Esophagus mucosa (tissue), 1 donor: ENCODE results near the gene ATF6B. TPM values are rescaled to one million over a fixed set of nuclear protein-coding genes. Genes with fewer than 3 reads are reported as not detected.

Source experiments
- ATAC-seq: fragments of 200-7000 bp; cut with Tn5 transposase; one replicate; pipeline ENCODE4 v1.9.1; 2020
- total RNA-seq: library from RNA; stranded (reverse); gene quantifications from one replicate; pipeline ENCODE4 v1.2.4, GENCODE V29; 2023
- donor health status: DM: yes; HTN: yes; CAD: no.

Gene ATF6B
- 76.0 TPM for total RNA-seq

- ATAC-seq = peak; percentile 92
These were observed at the start of gene ATF6B for GRCh38 chr6:32127717-32128592. Gene ATF6B, minus strand, starts transcription at chr6:32128246. Its CDS starts 39 bp downstream, at chr6:32128207.

DNA sequence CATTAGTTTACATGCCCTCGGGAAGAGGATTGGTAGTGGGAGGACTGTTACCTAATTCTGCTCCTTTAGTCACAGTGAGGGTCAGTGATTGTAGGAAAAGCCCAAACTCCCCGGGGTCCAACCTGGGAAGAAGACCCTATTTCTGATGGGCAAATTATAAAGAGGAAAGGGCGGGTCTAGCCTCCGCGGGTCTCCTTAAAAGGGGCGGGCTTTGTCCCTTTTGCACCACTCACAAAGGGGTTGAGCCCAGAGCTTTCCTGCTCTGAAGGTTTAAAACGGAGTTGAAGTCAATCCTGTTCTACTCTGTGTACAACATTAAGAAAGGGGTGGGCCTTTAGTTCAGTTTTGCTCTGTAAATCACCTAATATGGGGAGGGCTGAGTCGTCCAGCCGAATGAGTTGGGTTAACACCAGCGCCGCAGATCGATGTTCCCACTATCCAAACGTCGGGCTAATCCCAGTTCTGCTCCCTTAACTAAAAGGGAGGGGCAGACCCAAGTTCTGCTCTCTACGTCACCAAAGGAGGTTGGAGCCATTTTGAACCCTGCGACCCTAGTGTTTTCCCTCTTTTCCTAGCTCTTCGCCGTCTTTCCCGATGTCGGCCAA lies 49.2 kb upstream of the ATF6B start:
- ATAC-seq = no peak

- ATAC-seq = no peak
These were observed 48.6 kb upstream of the ATF6B start for GRCh38 chr6:32176476-32177182.

- peak; percentile 56 for ATAC-seq
These were observed 47.8 kb upstream of the ATF6B start, which contains the start of gene AGPAT1 for GRCh38 chr6:32175711-32176475. Gene AGPAT1, minus strand, starts transcription at chr6:32176084. Its CDS starts 4,588 bp downstream, at chr6:32171496.

DNA sequence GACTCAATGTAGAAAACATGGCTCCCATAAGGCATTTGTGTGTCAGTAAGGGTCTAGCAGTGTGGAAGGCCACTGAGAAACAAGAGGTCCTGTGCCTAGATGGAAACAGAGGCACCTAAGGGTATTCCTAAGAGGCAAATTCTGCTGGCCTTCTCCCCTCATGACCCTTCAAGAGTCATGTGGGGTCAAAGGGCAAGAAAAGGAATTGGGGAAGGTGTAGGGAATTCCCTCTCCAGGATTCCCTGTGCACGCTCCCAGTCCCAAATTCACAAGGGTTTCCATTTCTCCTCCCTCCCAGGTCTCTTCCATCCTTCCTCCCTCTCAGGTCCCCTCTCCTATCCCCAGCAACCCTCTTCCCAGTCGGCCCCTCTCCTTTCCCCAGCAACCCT lies 47.3 kb upstream of the ATF6B start:
- no peak for ATAC-seq

GRCh38 chr6:32174416-32174815 lies 46.4 kb upstream of the ATF6B start:
- ATAC-seq = no peak

DNA sequence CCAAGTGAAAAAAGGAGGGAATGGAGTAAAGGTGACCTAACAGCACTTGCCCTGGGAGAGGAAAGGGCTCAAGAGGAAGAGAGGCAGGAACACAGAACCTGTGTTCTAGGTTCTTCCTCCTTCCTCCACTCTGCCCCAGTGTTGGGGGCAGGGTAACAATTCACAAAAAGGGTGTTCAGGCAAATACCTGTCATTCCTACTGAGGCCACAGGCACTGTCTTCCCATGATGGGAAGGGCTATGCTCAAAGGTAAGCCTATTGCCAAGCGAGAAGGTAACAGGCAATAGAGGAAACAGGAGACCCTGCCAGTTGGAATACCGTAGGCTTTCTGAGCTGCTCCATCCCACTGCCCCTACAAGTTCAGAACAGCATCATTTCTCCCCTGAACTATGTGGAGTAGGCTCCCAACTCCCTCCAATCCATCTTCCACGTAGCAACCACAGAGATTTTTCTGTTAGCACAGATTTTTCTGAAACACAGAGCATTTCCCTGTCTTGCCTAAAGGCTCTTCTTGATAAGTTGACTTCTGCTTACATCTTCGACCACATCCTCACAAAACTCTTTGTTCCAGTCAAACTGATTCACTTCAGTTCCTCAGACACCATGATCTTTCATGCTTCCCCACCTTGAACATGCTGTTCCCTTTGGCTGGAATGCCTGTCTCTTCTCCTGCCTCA lies 45.1 kb upstream of the ATF6B start:
- no peak for ATAC-seq

DNA sequence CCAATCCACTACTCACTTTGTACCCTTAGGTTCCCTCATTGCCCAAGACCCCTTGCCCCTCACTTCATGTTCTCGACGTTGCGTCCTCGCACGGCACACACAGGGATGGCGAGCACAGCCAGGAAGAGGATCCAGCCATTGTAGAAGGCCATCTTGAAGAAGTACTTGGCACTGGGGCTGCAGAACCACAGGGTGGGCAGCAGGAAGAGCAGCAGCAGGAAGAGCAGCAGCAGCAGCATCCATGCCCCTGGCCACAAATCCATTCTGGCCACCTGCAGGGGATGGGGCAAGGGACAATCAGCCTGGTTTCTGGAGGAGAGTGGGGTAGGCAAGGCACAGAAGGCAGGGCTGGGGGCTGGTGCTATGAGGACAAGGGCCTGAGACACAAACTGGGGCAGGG lies 43.2 kb upstream of the ATF6B start:
- ATAC-seq = no peak

GRCh38 chr6:32170294-32170693 lies 42.2 kb upstream of the ATF6B start:
- ATAC-seq = no peak

DNA sequence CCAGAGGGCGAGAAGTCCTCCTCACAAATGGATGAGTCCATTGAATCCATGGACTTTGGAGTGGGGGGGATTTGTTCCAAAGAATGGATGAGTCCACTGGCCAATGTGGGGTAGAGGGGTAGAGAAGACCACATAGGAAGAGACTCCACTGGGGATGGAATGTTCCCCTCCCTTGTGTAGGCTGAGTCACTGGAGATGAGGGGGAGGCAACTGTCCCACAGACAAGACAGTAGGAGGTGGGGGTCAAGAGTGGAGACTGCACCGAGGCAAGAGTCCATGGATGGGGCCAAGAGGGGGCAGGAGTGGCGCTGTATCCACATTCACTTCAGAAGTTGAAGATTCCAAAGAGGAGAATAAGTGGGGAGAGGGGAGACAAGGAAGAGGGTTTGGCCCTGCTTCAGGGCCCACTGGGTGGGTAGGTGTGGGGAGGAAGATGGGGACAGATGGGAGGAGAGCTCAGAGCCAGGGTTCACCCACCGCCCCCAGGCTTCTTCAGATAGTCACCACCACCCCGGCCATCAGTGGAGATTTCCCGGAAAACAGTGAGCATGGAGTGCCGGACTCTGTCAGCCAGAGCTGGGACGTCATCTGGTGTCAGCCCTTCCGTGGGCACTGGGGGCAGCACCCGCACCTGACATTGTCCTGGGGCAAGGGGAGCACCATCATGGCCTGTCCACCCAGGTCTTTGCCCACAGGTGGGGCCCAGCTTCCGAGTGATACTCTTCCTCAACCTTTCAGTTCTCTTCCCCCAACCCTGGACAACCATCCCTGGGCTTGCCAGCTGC lies 41.0 kb upstream of the ATF6B start:
- ATAC-seq = no peak

DNA sequence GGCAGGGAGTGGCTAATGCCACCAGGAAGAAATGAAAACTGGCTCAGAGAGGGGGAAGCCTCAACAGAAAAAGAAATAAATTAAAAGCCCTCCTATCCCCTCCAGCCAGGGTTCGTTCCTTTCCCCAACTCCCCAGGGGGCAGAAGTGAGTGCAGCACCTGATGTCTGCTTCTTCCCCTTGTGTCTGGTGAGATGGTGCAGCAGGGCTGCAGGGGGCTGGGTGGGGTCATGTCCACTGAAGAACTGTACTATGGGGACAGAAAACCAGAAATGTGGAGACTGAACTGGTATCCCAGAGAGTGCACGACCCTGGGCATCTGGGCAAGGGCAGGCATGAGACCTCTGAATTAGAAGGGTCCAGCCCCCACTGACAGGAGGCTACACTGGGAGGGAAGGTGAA lies 40.3 kb upstream of the ATF6B start:
- ATAC-seq = no peak

DNA sequence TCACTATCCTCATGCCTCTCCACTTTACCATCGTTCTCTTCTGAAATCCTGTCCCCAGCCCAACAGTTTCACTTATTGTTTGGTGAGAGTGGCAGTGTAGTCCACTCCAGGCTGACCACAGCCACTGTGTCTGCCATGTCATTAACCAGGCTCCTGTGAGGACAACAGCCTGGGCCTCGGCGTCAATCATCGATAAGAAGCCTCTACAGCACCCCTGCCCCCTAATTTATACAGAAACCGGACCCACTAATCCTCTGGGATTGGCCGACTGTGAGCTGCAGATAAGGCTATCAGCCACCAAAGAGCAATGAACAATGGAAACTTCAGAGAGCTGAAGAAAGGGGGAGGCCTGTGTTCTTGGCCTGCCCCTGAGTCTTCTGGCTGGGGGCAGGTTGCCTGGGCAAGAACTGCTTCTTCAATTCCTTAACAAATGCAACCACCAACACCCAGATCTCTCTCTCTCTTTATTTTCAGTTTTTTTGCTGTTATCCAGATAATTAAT lies 39.8 kb upstream of the ATF6B start:
- no peak for ATAC-seq

DNA sequence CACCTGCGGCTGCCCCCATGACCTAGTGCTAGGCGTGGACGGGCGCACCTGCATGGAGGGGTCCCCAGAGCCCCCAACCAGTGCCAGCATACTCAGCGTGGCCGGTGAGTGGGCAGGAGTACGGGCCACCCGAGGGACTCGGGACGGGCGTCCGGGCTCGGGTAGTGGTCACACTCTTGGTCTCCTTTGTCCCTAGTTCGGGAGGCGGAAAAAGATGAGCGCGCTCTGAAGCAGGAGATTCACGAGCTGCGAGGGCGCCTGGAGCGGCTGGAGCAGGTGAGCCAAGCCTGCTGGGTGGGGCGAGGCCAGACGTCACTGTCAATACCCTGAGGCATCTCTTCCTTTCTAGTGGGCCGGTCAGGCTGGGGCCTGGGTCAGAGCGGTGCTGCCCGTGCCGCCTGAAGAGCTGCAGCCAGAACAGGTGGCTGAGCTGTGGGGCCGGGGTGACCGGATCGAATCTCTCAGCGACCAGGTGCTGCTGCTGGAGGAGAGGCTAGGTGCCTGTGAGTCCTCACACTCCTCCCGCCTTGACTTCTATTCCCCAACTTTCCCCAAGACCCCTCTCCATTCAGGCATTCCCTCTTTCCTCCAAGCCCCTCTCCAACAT lies 39.2 kb upstream of the ATF6B start:
- no peak for ATAC-seq

DNA sequence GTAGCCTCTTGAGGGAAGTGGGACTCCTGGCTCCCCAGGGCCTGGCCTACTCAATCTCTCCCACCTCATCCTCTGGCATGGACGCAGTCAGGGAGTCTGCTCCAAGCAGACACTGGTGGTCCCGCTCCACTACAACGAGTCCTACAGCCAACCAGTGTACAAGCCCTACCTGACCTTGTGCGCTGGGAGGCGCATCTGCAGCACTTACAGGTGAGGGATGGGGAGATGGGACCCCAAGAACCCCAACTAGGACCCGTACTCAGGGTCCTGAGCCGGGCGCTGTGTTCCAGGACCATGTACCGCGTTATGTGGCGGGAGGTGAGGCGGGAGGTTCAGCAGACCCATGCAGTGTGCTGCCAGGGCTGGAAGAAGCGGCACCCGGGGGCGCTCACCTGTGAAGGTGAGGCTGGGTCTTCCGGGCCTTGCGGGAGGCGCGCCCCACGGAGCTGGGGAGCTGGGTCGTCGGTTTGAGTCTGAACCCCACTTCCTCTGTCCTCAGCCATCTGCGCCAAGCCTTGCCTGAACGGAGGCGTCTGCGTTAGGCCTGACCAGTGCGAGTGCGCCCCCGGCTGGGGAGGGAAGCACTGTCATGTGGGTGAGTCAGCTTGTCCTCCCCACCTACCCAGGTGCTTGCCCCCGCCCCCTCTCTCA lies 38.5 kb upstream of the ATF6B start:
- ATAC-seq = no peak

DNA sequence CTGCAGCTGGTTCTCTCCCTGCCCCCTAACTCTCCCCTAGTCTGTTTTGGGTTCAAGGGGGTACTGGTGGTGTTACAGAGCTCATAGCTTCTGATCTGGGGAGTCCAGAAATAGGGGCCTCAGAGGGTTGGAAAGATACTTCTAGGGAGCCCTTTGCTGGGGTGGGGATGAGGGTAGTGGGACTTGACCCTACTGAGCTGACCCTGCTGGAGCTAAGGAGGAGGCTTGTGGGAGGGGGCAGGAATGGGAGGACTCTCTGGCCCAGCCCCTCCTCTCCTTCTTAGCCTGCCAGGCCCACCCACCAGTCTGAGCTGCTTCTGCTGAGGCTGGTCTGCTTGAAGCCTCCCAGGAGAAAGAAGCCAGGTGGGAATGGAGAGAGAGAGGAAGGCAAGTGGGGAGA lies 36.2 kb upstream of the ATF6B start, which contains the start of gene EGFL8:
TSS of gene EGFL8 (plus strand) at position 301 of the 400 bp plus-strand sequence. CDS start 1,571 bp downstream, outside the sequence.
- ATAC-seq = no peak

DNA sequence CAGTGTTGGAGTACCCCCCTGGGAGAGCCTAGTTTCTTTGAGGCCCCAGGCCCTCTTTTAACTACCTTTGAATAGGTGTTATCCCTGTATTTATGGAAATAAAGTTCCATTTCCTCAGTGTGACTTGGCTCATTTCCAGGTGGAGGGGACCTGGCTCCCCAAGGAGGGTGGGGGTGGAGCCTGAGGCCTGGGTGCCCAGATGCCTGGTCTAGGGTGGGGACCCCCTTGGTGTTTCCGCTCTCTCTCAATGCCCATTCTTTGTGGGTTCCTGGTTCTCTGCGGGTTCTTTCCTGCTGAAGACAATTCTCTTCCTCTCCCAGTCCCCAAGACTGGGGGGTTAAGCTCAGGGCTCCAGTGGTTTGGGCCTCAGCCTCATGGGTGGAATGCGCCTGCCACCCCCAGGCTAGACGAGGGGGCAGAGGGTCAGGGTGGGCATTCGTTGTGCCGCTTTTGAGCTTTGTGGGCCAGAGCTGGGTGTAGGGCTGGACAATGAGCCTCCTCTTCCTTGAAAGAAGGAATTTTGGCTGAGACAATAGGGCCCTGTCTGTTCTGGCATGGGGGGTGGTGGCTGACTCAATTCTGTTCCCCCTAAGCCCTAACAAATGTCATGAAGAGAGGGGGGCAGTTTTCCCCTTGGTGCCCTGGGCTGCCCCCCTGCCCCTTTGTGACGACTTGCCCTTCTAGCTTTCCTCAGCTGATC lies 35.7 kb upstream of the ATF6B start:
- peak; percentile 3 for ATAC-seq

DNA sequence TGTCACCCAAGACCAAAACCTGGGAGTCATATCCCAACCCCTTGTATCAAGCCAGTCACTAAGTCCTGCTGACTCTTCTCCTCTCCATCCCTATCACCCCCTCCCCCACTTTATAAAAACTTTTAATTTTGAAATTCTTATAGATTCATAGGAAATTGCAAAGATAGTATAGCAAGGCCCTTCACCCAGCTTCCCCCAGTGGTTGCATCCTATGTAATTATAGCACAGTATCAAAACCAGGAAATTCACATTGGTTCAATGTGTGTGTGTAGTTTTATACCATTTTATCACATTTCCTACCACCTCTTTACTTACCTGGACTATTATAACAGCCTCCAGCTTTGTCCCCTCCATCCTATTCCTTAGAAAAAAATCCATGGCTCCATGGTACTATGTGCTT lies 30.0 kb upstream of the ATF6B start:
- ATAC-seq = no peak

- ATAC-seq = no peak
These were observed 28.8 kb upstream of the ATF6B start for GRCh38 chr6:32156891-32157290.

GRCh38 chr6:32154514-32155161 lies 26.6 kb upstream of the ATF6B start:
- peak; percentile 73 for ATAC-seq
